Mesenteric fat pad (tissue), 1 donor: ENCODE data around the gene MED13L. TPM values are rescaled to one million over a fixed set of nuclear protein-coding genes. Genes with fewer than 3 reads are reported as not detected.
"Not testable (repeated sequence)": the region's sequence is repeated elsewhere in the genome, so short reads cannot be mapped to it uniquely, and the experiment has no call there.

Experiments
- DNase-seq: peaks from one replicate; pipeline ENCODE4 v3.0.0-alpha.2; 2020; ENCODE audit warnings: low spot score
- total RNA-seq: library from RNA; stranded (reverse); fragmentation: NEBNext Ultra II Directional; extraction: Animal tissue kit (Norgen Biotek cat#: 25700); gene quantifications from one replicate; pipeline ENCODE4 v1.2.1, GENCODE V29; 2021
- donor health status: DM: yes; HTN: yes; CAD: no.

The MED13L gene
- total RNA-seq, 1 donor from 2014 or later: 136 TPM

- no peak for DNase-seq
These were observed 29.1 kb downstream of the MED13L start for GRCh38 chr12:116248433-116248832.

- DNase-seq: no peak
These were observed 30.1 kb downstream of the MED13L start for GRCh38 chr12:116247377-116247776.

GRCh38 chr12:116246490-116247179, 30.9 kb downstream of the MED13L start:
- DNase-seq: no peak

- DNase-seq: no peak
These were observed 32.3 kb downstream of the MED13L start for GRCh38 chr12:116245189-116245588.

GRCh38 chr12:116244474-116245090, 32.9 kb downstream of the MED13L start:
- no peak for DNase-seq

- no peak for DNase-seq
These were observed 33.5 kb downstream of the MED13L start for GRCh38 chr12:116244001-116244400.

- no peak for DNase-seq
These were observed 34.8 kb downstream of the MED13L start for GRCh38 chr12:116242740-116243139.

GRCh38 chr12:116241157-116241759, 36.2 kb downstream of the MED13L start:
- DNase-seq: no peak

- not testable (repeated sequence) for DNase-seq
These were observed 38.8 kb downstream of the MED13L start for GRCh38 chr12:116238570-116239119.

- no peak for DNase-seq
These were observed 39.3 kb downstream of the MED13L start for GRCh38 chr12:116238149-116238548.

GRCh38 chr12:116236976-116237375, 40.5 kb downstream of the MED13L start:
- DNase-seq: no peak

- DNase-seq: no peak
These were observed 41.3 kb downstream of the MED13L start for GRCh38 chr12:116236148-116236731.

GRCh38 chr12:116234148-116234547, 43.3 kb downstream of the MED13L start:
- not testable (repeated sequence) for DNase-seq

GRCh38 chr12:116233669-116234068, 43.8 kb downstream of the MED13L start:
- no peak for DNase-seq

- DNase-seq: no peak
These were observed 49.7 kb downstream of the MED13L start for GRCh38 chr12:116227811-116228210.

GRCh38 chr12:116226026-116226425, 51.5 kb downstream of the MED13L start:
- no peak for DNase-seq

- no peak for DNase-seq
These were observed 55.1 kb downstream of the MED13L start for GRCh38 chr12:116222358-116222757.

- no peak for DNase-seq
These were observed 56.7 kb downstream of the MED13L start for GRCh38 chr12:116220756-116221155.

GRCh38 chr12:116217045-116217735, 60.3 kb downstream of the MED13L start:
- DNase-seq: no peak

- no peak for DNase-seq
These were observed 61.3 kb downstream of the MED13L start for GRCh38 chr12:116216022-116216756.

GRCh38 chr12:116215023-116215422, 62.5 kb downstream of the MED13L start:
- DNase-seq: no peak
